GM10847 (cell line): ENCODE results near the gene EPB41L4B.

Experiments
- POLR2A ChIP-seq: IDR thresholded peaks from 2 replicates; pipeline ENCODE4 v1.6.1; 2011; ENCODE audit not compliant: insufficient read length; ENCODE audit errors: extremely low read depth

The EPB41L4B gene

DNA sequence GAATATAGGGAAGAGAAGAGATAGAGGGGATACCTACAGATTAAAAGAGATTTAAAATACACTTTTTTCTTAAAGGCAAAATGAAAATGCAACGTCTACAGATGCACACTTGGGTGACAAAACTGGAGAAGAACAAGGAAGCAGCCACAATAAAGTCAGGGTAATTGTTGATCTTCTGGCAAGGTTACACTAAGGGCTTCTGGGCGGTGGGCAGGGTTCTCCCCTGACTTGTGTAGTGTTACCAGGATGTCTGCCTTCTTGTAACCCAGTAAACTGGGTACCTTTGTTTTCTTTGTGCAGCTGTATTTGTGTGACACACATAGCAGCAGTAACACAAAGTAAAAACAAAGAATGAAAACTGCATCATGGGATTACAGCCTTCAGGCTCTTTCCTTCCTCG, 37.8 kb downstream of the EPB41L4B start:
- no peak for TF ChIP-seq POLR2A

DNA sequence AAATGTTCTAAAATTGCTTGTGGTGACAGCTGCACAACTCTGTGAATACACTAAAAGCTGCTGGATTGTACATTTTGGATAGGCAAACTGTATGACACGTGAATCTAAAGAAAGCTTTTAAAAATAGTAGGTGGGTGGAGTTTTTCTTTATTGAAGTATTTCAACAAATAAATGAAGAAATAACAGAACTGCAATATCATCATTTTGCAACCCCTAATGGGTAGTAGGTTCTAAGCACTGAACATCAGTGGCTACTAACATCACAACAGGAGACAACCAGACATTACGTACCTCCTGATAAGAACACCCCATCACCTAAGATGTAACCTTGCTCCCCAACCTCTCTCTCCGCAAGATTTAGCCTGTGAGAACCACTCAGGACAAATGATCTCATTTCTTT, 38.6 kb downstream of the EPB41L4B start:
- TF ChIP-seq POLR2A, result no peak

DNA sequence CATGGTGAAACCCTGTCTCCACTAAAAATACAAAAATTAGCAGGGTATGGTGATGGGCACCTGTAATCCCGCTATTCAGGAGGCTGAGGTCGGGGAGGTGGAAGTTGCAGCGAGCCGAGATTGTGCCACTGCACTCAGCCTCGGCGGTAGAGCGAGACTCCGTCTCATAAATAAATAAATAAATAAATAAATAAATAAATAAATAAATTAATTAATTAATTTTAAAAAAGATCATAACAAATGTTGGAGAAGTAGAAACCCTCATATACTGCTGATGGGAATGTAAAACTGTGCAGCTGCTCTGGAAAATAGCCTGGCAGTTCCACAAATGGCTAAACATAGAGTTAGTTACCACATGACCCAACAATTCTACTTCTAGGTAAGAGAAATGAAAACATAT, 39.3 kb downstream of the EPB41L4B start:
- TF ChIP-seq POLR2A, result no peak

DNA sequence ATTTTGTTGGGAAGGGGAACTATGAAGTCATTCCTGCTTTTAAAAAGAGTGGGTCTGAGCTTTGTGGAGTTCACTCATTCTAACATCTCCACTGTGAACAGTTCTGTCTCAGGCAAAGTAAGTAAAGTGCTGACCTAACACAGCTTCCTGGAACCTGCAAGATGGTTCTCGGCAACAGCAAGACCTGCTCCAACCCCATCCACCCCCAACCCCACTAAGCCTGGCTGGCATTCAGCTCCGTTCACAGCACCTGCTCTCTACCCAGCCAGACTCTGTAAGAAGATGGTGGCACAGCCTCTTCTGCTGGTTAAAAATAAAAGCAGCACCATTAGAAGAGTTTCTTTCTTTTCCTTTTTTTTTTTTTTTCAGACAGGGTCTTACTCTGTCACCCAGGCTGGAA, 42.0 kb downstream of the EPB41L4B start:
- no peak for TF ChIP-seq POLR2A

DNA sequence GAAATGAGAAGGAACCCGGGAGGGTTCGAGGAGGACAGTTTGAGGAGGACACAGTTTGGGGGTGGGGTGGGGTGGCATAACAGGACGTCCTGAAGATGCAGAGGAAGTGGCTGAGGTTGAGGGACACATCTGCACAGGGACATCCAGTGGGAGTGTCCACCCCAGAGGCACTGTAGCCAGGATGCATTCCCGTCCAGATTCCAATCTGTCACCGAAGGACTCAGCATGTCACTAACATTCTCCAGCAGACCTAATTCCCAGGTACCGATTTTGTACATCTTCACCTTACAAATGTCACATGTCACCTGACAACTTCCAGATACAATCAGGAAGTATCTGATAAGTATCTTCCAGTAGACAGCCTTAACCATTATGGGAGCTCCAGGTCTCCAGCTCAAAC, 42.6 kb downstream of the EPB41L4B start:
- no peak for TF ChIP-seq POLR2A

DNA sequence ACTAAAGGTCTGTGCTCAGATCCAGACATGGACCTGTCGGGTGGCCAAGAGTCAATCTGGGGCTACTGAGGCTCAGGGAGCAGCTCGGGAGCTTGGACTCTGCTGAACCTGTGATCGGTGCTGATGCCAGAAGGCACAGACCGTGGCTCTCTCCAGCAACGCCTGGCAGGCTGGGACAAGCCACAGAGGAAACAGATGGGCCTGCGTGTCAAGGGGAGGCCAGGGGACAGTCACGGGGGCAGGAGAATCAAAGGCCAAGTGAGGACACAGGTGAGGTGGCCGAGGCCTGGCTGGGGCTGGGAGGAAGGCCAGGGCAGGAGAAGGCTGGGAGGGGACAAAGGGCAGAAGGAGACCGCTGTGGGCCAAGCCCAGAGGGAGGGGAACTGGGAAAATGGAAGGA, 43.4 kb downstream of the EPB41L4B start:
- TF ChIP-seq POLR2A, result no peak

DNA sequence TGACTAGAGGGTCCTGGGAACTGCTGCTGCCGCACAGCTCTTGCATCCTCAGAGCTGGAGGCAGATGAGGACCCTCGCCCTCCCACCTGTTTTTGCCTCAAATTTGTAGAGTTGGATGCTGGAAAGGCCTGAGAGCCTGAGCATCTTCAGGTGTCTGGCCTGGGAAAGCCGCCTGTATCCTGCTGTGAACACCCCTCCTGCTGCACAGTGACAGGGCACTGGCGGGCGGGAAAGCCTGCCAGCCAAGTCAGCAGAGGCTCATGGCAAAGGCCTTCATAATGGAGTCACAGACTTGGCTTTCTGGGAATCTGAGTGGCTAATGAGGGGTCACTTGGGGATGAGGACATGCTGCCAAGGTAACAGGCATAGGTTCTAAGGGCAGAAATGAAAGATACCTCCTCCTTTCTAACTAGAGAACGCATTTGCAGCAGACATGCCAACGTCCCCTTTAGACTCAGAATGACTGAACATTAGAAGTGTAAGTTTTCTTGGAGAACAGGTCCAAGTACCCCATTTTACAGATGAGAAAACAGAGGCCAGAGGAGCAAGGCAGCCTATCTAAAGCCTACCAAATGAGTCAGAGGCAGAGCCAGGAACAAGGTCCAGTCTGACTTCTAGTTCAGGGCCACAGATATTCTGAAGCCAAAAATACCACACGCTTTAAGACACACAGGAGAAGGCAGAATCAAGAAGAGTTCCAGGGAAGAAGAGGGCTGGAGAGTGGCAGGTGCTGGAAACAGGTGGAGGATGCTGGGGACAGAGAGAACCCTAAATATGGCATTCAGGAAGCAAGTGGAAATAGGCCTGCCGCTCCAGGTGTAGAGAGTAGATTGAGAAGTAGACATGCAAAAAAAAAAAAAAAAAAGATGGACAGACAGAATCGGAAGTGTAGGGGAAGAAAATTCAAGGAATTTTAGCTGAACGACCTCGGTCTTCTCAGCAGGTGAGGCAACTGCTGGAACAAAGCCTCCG, 44.1 kb downstream of the EPB41L4B start:
- no peak for TF ChIP-seq POLR2A

DNA sequence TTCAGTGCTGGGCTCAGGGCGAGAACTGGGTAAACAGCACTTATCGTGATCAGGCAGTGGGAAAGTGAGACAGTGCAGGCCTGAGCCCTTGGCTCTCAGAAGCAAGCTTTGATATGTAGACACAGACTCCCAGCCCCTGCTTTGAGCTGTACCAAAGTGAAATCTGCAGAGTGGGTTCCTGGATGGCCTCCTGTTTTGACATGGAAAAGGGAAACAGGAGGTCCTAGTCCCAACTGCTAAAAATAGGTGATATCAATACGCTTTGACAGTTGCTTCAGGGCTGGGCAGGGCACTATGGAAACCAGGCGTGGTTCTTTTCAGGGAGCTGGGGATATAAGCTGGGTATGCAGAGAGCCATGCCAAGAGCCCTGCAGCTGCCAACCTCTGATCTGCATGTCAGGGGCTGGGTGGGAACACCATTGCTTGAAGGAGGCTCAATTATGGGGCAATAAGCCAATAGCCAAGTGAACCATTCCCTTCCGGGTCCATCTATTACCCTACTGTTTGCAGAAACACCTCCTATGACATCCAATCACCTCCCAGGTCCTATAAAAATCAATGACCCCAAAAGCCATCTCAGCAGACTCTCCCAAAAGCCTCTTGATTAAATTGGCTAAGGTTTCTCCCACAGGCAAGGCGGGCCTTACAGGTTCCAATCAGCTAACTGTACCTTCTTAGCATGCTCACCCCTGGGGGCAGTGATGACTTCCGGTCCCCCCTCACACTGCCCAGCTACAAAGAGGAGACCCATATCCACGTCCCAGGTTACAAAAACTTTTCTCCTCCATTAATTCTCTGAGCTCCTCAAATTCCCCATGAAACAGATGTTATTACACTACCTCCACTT, 45.8 kb downstream of the EPB41L4B start:
- TF ChIP-seq POLR2A, result no peak

DNA sequence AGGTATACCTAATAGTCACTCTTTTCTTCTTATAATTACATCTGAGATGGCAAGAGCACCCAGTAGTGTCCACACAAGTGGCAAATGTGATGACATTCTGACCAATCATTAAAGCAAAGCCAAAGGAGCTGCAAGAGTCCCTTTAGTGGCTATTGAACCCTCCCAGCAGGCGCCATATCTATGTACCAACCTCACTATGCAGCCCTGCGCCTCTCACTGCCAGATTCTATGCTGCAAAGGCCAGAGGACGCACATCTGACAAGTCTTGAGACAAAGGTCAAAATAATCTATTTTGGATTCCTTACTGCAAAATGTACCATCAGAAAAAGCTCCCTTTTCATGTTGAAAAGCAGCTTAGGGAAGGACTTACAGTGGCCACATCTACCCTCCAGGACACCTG, 47.0 kb downstream of the EPB41L4B start:
- TF ChIP-seq POLR2A, result no peak

DNA sequence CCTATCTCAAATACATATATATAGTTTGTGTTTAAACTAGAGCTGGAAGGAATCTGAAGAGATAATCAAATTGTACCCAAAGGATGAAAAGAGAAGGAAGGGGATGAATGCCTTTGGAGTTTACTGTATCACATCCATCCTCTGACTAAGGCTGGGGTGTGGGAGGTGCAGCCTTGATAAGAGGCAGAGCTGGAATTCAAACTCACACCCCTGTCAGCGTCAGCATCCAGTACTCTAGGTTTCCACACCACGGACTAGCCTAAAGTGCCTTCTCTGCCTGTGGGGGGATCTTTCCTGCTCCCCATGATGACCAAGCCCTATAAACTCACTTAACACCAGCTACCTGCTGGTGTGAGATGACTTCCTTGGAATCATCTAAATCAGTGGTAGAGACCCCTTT, 48.1 kb downstream of the EPB41L4B start:
- no peak for TF ChIP-seq POLR2A

DNA sequence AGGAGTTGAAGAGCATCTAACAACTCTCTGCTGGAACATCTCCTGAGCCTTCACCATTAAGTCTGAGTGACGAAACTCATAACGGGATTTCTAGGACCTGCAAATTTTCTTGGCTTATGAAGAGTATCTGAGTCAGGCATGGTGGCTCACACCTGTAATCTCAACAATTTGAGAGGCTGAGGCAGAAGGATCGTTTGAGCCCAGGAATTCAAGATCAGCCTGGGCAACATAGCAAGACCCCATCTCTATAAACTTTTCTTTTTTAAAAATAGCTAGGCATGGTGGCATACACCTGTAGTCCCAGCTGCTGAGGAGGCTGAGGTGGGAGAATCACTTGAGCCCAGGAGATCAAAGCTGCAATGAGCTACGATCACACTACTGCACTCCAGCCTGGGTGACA, 48.8 kb downstream of the EPB41L4B start:
- TF ChIP-seq POLR2A, result no peak

DNA sequence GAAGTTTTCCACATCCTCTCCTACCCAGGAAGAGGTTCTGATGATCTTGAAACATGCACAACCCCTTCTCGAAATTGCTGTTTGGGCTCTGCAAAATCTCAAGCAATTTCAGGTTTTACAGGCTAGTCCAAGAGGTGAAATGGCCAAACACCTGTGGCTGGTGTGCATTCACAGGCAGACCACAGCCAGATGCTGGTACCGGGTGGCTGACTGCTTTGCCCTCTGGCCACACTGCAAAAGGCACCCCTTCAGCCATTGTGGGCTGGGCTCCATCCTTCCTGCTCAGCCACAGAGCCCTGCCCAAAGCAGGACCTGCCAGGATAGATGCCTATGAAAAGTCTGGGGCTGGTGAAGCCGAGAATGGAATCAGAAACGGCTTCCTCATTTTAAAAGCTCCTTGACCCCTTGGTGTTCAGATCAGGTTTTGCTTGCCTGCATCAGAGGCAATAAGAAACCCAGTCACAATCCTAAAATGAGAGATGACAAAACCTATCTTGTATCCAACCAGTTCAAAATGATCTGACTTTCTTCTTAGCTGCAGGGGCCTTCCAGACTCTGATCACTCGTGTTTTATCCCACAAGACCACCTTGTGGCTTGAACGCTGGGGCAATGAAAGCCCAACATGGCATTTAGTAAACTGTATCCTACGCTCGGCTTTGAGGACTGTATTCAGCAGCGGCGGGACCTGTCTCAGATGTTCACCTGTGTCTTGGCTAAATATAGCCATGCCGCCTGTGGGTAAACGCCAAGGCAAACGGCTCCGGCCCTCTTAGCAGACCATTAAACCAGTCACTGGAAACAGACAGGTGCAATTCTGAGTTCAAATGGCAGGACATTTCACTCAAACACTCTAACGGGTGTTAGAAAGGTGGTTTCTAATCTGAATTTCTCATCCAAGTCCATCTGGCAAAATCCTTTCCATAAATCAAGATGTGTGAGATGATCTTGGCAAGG, 49.6 kb downstream of the EPB41L4B start:
- TF ChIP-seq POLR2A, result no peak

DNA sequence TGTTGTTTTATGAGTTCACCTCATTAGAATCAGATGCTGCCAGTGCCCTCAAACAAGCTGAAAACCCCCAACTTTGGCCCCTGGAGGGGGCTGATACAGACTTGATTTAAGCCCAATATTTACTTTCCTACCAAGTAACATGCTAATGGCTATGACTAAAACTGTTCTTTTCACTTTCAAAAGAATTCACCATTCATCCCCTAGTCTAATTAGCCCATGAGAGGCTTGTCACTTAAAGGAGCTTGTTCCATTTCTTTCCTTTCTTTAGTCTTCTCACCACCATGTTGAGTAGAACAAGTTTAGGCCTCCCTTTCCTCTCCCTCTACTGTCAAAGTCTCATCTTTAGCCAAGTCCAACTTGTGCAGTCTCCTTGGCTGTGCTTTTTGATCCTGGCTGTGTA, 50.4 kb downstream of the EPB41L4B start:
- TF ChIP-seq POLR2A, result no peak

DNA sequence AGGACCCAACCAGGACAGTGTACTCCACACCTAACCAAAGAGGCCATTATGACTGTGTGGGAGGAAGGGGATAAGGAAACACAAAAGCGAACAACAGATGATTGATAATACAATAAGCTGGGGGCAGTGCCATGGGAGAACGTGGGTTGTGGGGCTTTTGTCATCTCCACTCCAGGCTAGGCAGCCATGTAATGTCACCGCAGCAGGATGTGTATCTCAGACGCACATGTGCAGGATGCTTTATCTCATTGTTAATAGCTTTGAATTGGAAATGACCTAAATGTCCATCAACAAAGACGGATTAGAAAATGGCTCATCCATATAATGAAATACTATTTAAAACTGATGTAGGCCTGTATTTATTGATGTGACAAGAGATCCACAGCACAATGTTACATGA, 51.0 kb downstream of the EPB41L4B start:
- no peak for TF ChIP-seq POLR2A

DNA sequence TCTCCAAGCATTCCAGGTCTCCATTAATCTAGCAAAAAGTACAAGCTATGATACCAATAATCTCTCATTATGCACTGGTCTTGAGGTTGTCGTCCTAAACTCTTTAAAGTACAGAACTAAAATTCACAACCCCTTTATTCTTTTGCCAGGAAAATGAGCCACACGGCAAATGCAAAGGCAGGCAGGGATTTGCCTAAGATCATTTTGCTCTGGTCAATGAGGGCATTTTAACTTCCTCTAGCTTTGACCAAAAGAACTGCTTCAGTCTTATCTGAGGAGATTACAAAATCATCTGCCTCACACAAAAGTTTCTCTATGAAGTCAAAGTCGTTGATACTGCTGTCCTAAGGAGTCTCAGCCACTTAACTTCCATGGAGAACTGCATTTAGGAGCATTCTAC, 51.8 kb downstream of the EPB41L4B start:
- no peak for TF ChIP-seq POLR2A
